Small intestine (tissue), 7 donors: ENCODE results near the gene ANKK1. TPM values are rescaled to one million over a fixed set of nuclear protein-coding genes. Genes with fewer than 3 reads are reported as not detected.

Source experiments
- DNase-seq, 2 donors: peaks; one replicate each; pipeline versions ENCODE4 v3.0.0 to v3.0.0-alpha.2; 2013
- FAIRE-seq: peaks from 2 replicates; lab custom pipeline; 2012; peaks lifted over from hg19 to GRCh38; lab: Jason Lieb, UNC
- H3K27ac ChIP-seq, 3 donors: one replicate each; pipeline ENCODE4 v1.5.1; 2013; ENCODE audit warnings: low read length in 2 of 3, mild to moderate bottlenecking in 2 of 3, control low read depth in 1 of 3, inconsistent platforms in 1 of 3, low read depth in 1 of 3, moderate library complexity in 1 of 3
- H3K27me3 ChIP-seq, 3 donors: one replicate each; pipeline ENCODE4 v1.6.1; 2013; ENCODE audit warnings: low read length in 3 of 3, inconsistent platforms in 1 of 3; ENCODE audit not compliant: control insufficient read depth in 3 of 3, insufficient read depth in 3 of 3
- H3K36me3 ChIP-seq, 3 donors: one replicate each; pipeline ENCODE4 v1.6.1; 2013; ENCODE audit warnings: low read length in 3 of 3, inconsistent platforms in 1 of 3, low read depth in 1 of 3, mild to moderate bottlenecking in 1 of 3, moderate library complexity in 1 of 3; ENCODE audit not compliant: control insufficient read depth in 3 of 3, insufficient read depth in 2 of 3
- H3K4me1 ChIP-seq, 3 donors: one replicate each; pipeline ENCODE4 v1.6.1; 2013; ENCODE audit warnings: low read length in 2 of 3, inconsistent platforms in 1 of 3, low read depth in 1 of 3, mild to moderate bottlenecking in 1 of 3, moderate library complexity in 1 of 3; ENCODE audit not compliant: control insufficient read depth in 3 of 3, insufficient read depth in 2 of 3
- H3K4me3 ChIP-seq, 3 donors: one replicate each; pipeline ENCODE4 v1.5.1; 2013; ENCODE audit warnings: low read length in 3 of 3, control low read depth in 1 of 3, inconsistent platforms in 1 of 3, low read depth in 1 of 3, mild to moderate bottlenecking in 1 of 3, moderate library complexity in 1 of 3
- H3K9me3 ChIP-seq, 2 donors: one replicate each; pipeline ENCODE4 v1.6.1; 2013; ENCODE audit warnings: low read depth in 1 of 2, low read length in 1 of 2; ENCODE audit not compliant: control insufficient read depth in 2 of 2, insufficient read depth in 1 of 2
- WGBS, 3 donors: extraction: QIAGEN DNeasy Blood & Tissue Kit; methylation state at CpG; one replicate each; pipeline ENCODE4 v1.1.7; 2013; 5-methylcytosine and 5-hydroxymethylcytosine counted together
- polyA plus RNA-seq, 4 donors: library from polyadenylated mRNA; stranded (reverse) in 3 of 4; unstranded in 1 of 4; fragments of 200-250 nt in 3 of 4; fragments of 120-200 nt in 1 of 4; gene quantifications; one replicate each; pipeline versions ENCODE4 v1.2.1 to v1.2.3, GENCODE V29; 2013
- donor health status: healthy with polysubstance abuse.
- donor health status: control.
- donor health status: control.
- donor health status: Bipolar disorder and iron deficiency.
- donor health status: healthy.

ANKK1 gene
- polyA plus RNA-seq, 4 donors, result 0.18 to 0.30 (median 0.22) TPM; not detected in 1

GRCh38 chr11:113396690-113397089 is 9.1 kb downstream of the ANKK1 start:
- H3K27ac ChIP-seq, result no peak overlapping the region
- WGBS, 3 donors, result 67 to 92% (median 74%) methylated on average over 1 of the region's 1 CpG
- FAIRE-seq (no peak), DNase-seq (no peak)
- H3K36me3 ChIP-seq, result no peaks in the 10 kb centered on the region
- no peaks in the 10 kb centered on the region for H3K9me3 ChIP-seq
- no peaks in the 10 kb centered on the region for H3K4me1 ChIP-seq
- no peaks in the 10 kb centered on the region for H3K27me3 ChIP-seq
- no peak overlapping the region for H3K4me3 ChIP-seq

GRCh38 chr11:113397212-113397611 is 9.6 kb downstream of the ANKK1 start:
- 80 to 81% (median 81%) methylated on average over 7 of the region's 7 CpGs for WGBS, 3 donors
- DNase-seq (no peak), FAIRE-seq (no peak)
- Histone ChIP-seq H3K9me3 (no peaks in the 10 kb centered on the region), H3K27me3 (peaks cover 0 to 2% (median 0%) of the 10 kb centered on the region in 3 donors), H3K36me3 (no peaks in the 10 kb centered on the region), H3K4me1 (no peaks in the 10 kb centered on the region), H3K4me3 (no peak overlapping the region), H3K27ac (no peak overlapping the region)

- FAIRE-seq (no peak), DNase-seq (no peak)
- peaks cover 0 to 2% (median 0%) of the 10 kb centered on the region in 3 donors for H3K27me3 ChIP-seq
- no peaks in the 10 kb centered on the region for H3K4me1 ChIP-seq
- H3K36me3 ChIP-seq, result no peaks in the 10 kb centered on the region
- H3K27ac ChIP-seq, result no peak overlapping the region
- H3K4me3 ChIP-seq, result no peak overlapping the region
- H3K9me3 ChIP-seq, result no peaks in the 10 kb centered on the region
- 88 to 96% (median 88%) methylated on average over 4 of the region's 4 CpGs for WGBS, 3 donors
These were observed 10.2 kb downstream of the ANKK1 start for GRCh38 chr11:113397821-113398220.

GRCh38 chr11:113398669-113399430 is 11.3 kb downstream of the ANKK1 start:
- no peak for FAIRE-seq

GRCh38 chr11:113400631-113401230 is 13.2 kb downstream of the ANKK1 start:
- FAIRE-seq (no peak), DNase-seq (no peak)
- Histone ChIP-seq H3K36me3 (no peaks in the 10 kb centered on the region), H3K4me3 (no peak overlapping the region), H3K27ac (no peak overlapping the region), H3K4me1 (no peaks in the 10 kb centered on the region), H3K9me3 (no peaks in the 10 kb centered on the region), H3K27me3 (peaks cover 0 to 2% (median 0%) of the 10 kb centered on the region in 3 donors)
- 64 to 78% (median 77%) methylated on average over 5 of the region's 5 CpGs for WGBS, 3 donors

More at GRCh38 chr11:113398669-113399430, 11.3 kb downstream of the ANKK1 start:
- no peaks in the 10 kb centered on the region for H3K36me3 ChIP-seq
- H3K9me3 ChIP-seq, result no peaks in the 10 kb centered on the region
- no peak for DNase-seq
- peaks cover 0 to 2% (median 0%) of the 10 kb centered on the region in 3 donors for H3K27me3 ChIP-seq
- H3K4me3 ChIP-seq, result no peak overlapping the region
- no peaks in the 10 kb centered on the region for H3K4me1 ChIP-seq
- 79 to 86% (median 84%) methylated on average over 24 of the region's 24 CpGs for WGBS, 3 donors
- H3K27ac ChIP-seq, result no peak overlapping the region

- H3K4me1 ChIP-seq, result no peaks in the 10 kb centered on the region
- H3K4me3 ChIP-seq, result no peak overlapping the region
- H3K27me3 ChIP-seq, result peaks cover 0 to 2% (median 0%) of the 10 kb centered on the region in 3 donors
- WGBS, 3 donors, result 0 to 12% (median 8%) methylated on average over 2 of the region's 2 CpGs
- H3K27ac ChIP-seq, result no peak overlapping the region
- FAIRE-seq (no peak), DNase-seq (peak in 1 of 2 donors; percentile 69)
- no peaks in the 10 kb centered on the region for H3K36me3 ChIP-seq
- no peaks in the 10 kb centered on the region for H3K9me3 ChIP-seq
These were observed 14.1 kb downstream of the ANKK1 start for GRCh38 chr11:113401718-113402117.

GRCh38 chr11:113404859-113405430 is 17.4 kb downstream of the ANKK1 start:
- no peak overlapping the region for H3K4me3 ChIP-seq
- H3K36me3 ChIP-seq, result no peaks in the 10 kb centered on the region
- no peak for FAIRE-seq
- no peaks in the 10 kb centered on the region for H3K9me3 ChIP-seq
- H3K4me1 ChIP-seq, result no peaks in the 10 kb centered on the region
- no peak for DNase-seq
- H3K27me3 ChIP-seq, result peaks cover 0 to 2% (median 0%) of the 10 kb centered on the region in 3 donors
- no peak overlapping the region for H3K27ac ChIP-seq
- 86 to 91% (median 88%) methylated on average over 7 of the region's 7 CpGs for WGBS, 3 donors

- H3K36me3 ChIP-seq, result no peaks in the 10 kb centered on the region
- FAIRE-seq, result no peak
- no peak for DNase-seq
- H3K27ac ChIP-seq, result no peak overlapping the region
- no peak overlapping the region for H3K4me3 ChIP-seq
- H3K27me3 ChIP-seq, result peaks cover 0 to 2% (median 0%) of the 10 kb centered on the region in 3 donors
- H3K4me1 ChIP-seq, result no peaks in the 10 kb centered on the region
- no peaks in the 10 kb centered on the region for H3K9me3 ChIP-seq
- 76 to 77% (median 76%) methylated on average over 7 of the region's 7 CpGs for WGBS, 3 donors
These were observed 18.3 kb downstream of the ANKK1 start for GRCh38 chr11:113405724-113406478.
